Ectodermal cell (in vitro differentiated cells): ENCODE measurements around the gene HS3ST4.

Experiments used
- H3K27ac ChIP-seq: 2 replicates; pipeline ENCODE4 v1.7.0; 2013; ENCODE audit warnings: mild to moderate bottlenecking, low read depth, low read length; ENCODE audit not compliant: insufficient read depth, poor library complexity, severe bottlenecking
- H3K27me3 ChIP-seq: 2 replicates; pipeline ENCODE4 v1.7.0; 2013; ENCODE audit warnings: mild to moderate bottlenecking, low read length; ENCODE audit not compliant: insufficient read depth, control insufficient read depth, poor library complexity, severe bottlenecking
- H3K36me3 ChIP-seq: one replicate; pipeline ENCODE4 v1.7.0; 2013; ENCODE audit warnings: low read length; ENCODE audit not compliant: control insufficient read depth, insufficient read depth
- H3K4me1 ChIP-seq: one replicate; pipeline ENCODE4 v1.7.0; 2013; ENCODE audit warnings: low read length; ENCODE audit not compliant: control insufficient read depth, insufficient read depth
- H3K4me3 ChIP-seq: 2 replicates; pipeline ENCODE4 v1.7.0; 2013; ENCODE audit warnings: low read depth, low read length, control low read depth; ENCODE audit not compliant: insufficient read depth
- H3K9me3 ChIP-seq: 2 replicates; pipeline ENCODE4 v1.7.0; 2013; ENCODE audit warnings: mild to moderate bottlenecking, low read length, moderate library complexity; ENCODE audit not compliant: control insufficient read depth
- WGBS, 2 experiments: methylation state at CpG; one replicate each; pipeline ENCODE4 v1.1.7; 2013; ENCODE audit warnings: missing lambda C conversion rate in 2 of 2; 5-methylcytosine and 5-hydroxymethylcytosine counted together

HS3ST4 gene

DNA sequence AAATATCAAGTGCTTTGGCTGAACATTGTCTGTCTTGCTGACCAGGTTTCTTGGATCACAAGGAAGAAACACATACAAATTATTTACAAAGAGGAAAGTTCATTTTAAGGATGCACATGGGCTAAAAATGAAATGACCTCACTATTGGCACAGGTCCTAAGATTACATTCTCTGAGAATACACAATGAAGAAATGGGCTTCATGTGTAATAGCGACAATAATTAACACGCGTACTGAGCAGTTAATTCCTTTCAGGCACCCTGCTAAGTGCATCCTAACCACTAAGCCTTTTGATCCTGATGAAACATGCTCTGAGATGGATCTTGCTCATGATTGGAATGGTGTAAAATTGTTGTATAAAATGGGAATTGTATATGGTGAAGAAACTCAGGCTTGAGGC is 429.0 kb downstream of the HS3ST4 start:
- no peaks in the 10 kb centered on the region for H3K9me3 ChIP-seq
- H3K4me3 ChIP-seq: no peak overlapping the region
- WGBS, 2 experiments: 86 to 88% methylated on average over 3 of the region's 3 CpGs
- no peak overlapping the region for H3K27ac ChIP-seq
- no peaks in the 10 kb centered on the region for H3K27me3 ChIP-seq
- peaks cover 7% of the 10 kb centered on the region for H3K4me1 ChIP-seq
- no peaks in the 10 kb centered on the region for H3K36me3 ChIP-seq

DNA sequence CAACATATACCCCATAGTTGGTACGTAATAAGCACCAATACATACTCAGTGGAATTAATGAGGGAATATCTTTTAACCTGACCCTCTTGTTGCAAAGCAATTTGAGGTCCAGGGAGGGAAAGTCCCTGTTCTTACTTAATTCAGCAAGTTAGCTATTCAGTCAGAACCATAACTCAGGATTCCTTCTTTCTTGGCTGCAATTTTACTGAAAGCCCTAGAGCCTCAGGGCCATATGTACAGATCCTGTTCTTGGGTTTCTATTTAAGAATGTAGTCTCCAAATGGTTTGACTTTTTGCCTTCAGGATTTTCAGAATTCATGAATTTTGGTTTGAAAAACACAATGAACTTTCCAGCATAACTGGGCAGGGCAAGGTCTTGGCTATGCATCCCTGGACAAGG is 436.5 kb downstream of the HS3ST4 start:
- Histone ChIP-seq H3K27me3 (no peaks in the 10 kb centered on the region), H3K27ac (no peak overlapping the region), H3K36me3 (no peaks in the 10 kb centered on the region), H3K4me3 (no peak overlapping the region), H3K4me1 (peaks cover 19% of the 10 kb centered on the region), H3K9me3 (no peaks in the 10 kb centered on the region)
- 83 to 94% methylated on average over 1 of the region's 1 CpG for WGBS, 2 experiments

DNA sequence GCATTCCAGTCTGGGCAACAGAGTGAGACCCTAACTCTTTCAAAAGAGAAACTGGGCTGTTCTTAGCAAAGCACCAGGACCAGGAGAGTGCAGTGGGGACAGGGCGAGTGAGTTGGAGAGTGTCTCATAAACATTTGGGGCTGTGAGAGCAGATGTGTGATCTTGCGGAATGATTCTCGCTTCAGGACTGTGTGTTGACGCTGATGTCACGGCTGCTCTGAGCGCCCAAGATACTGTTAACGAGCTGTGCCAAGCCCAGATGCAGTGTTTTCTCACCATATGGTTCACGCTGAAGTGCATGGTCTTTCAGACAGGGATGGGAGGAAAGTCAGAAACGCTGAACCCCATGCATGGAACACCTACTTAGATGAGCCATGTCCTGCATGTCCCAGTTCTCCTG is 438.2 kb downstream of the HS3ST4 start:
- Histone ChIP-seq H3K36me3 (no peaks in the 10 kb centered on the region), H3K4me3 (no peak overlapping the region), H3K4me1 (peaks cover 26% of the 10 kb centered on the region), H3K9me3 (no peaks in the 10 kb centered on the region), H3K27ac (no peak overlapping the region), H3K27me3 (no peaks in the 10 kb centered on the region)
- 96 to 97% methylated on average over 9 of the region's 9 CpGs for WGBS, 2 experiments

DNA sequence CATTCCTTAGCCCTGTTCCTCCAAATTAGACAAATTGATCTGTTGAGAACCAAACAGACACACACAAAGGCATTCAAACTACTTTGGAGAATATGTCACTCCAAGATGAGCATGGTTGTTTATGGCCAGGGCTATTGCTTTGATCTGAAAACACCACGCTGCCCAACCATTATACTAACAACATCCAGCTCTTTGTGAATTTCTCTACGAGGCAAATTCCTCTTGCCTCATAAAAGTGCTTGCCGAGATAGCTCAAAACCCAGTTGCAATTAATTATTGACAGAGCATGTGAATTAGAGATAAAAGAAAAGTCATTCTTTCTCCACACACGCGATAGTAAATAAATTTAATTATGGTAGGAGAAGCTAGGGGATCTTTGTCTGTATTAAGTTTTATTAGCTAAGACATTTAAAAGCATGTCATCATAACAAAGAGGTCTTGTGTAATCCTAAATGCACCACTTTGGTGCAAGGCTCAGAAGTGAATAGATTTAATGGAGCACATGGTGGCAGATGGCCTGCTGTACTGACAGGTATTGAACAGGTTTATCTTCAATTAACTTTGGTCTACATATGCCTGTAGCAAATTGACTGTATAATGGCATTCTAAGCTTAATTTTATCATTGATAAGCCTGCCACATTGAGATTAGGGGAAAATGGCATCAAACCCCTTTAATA is 441.8 kb downstream of the HS3ST4 start:
- WGBS, 2 experiments: 25 to 54% methylated on average over 2 to 4 of the region's 5 CpGs
- Histone ChIP-seq H3K4me3 (no peak overlapping the region), H3K4me1 (peaks cover 26% of the 10 kb centered on the region), H3K27me3 (no peaks in the 10 kb centered on the region), H3K27ac (peak overlapping the region; percentile 6), H3K9me3 (no peaks in the 10 kb centered on the region), H3K36me3 (no peaks in the 10 kb centered on the region)

DNA sequence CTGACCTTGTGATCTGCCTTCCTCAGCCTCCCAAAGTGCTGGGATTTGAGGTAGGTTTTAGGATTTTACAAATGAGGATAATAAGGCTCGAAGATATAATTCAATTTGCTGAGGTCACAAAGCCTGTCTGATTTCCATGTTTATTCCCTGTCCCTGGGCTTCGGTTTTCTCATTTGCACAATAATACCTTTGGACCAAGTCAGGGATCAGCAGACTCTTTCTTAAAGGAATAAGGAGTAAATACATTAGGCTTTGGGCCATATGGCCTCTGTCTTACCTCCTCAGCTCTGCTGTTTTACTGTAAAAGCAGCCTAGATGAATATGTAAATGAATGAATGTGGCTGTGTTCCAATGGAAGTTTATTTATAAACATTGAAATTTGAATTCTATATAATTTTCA is 442.8 kb downstream of the HS3ST4 start:
- Histone ChIP-seq H3K27ac (no peak overlapping the region), H3K27me3 (no peaks in the 10 kb centered on the region), H3K36me3 (no peaks in the 10 kb centered on the region), H3K4me3 (no peak overlapping the region), H3K4me1 (peaks cover 26% of the 10 kb centered on the region), H3K9me3 (no peaks in the 10 kb centered on the region)
- 41 to 60% methylated on average over 2 of the region's 2 CpGs for WGBS, 2 experiments

DNA sequence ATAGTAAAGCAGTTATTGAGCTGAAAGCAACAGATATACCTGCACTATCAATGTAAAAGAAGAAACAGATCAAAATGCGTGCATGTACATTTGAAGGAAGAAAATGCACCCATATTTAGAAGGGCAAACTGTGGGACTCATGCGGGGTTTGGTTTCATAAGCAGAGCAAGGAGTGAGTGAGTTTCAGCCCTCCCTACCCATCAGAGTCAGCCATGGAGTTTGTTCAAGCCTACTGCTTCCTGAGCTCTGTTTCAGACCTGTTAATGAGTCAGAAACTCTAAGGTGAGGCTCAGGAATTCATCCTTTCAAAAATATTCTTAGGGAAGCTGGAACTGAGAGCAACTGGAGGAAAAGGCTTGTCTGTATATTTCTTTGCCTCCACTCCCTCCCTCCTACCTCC is 446.2 kb downstream of the HS3ST4 start:
- H3K4me3 ChIP-seq: no peak overlapping the region
- 94 to 97% methylated on average over 2 of the region's 2 CpGs for WGBS, 2 experiments

DNA sequence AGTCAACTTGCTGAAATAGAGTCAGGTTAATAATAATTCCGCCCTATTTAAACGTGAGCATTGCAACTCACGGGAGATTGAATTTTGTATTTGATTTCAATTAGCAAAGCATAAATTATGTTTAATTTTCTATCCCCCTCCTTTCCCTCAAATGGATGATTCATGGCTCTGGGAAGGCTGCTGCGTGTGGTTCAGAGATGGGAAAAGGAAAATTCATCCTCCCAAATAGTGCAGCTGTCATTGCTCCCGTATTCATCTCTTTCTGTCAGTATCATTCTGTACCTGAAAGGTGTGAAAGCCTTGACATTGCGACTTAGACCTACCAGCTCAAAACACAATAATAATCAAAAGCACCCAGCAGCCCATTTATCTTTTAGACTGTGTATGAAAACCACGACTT is 447.3 kb downstream of the HS3ST4 start:
- Histone ChIP-seq H3K27ac (no peak overlapping the region), H3K4me1 (peaks cover under 1% of the 10 kb centered on the region), H3K27me3 (no peaks in the 10 kb centered on the region), H3K4me3 (no peak overlapping the region), H3K36me3 (no peaks in the 10 kb centered on the region), H3K9me3 (no peaks in the 10 kb centered on the region)
- 92 to 96% methylated on average over 6 to 7 of the region's 7 CpGs for WGBS, 2 experiments

More for the DNA sequence above, 446.2 kb downstream of the HS3ST4 start:
- H3K9me3 ChIP-seq: no peaks in the 10 kb centered on the region
- H3K27me3 ChIP-seq: no peaks in the 10 kb centered on the region
- peaks cover 9% of the 10 kb centered on the region for H3K4me1 ChIP-seq
- H3K27ac ChIP-seq: no peak overlapping the region
- H3K36me3 ChIP-seq: no peaks in the 10 kb centered on the region

DNA sequence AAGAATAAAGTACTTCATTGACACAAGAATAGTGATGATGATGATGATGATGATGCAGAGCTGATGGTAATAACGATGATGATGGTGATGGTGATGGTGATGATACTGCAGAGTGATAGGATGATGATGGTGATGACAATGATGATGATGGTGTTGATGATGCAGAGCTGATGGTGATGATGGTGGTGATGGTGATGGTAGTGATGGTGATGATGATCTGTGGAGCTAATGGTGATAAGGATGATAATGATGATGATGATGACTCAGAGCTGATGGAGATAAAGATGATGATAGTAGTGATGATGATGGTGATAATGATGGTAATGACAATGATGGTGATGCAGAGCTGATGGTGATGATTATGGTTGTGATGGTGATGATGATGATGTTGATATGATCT is 448.1 kb downstream of the HS3ST4 start:
- WGBS, 2 experiments: 88 to 90% methylated on average over 1 of the region's 1 CpG
- no peak overlapping the region for H3K4me3 ChIP-seq

DNA sequence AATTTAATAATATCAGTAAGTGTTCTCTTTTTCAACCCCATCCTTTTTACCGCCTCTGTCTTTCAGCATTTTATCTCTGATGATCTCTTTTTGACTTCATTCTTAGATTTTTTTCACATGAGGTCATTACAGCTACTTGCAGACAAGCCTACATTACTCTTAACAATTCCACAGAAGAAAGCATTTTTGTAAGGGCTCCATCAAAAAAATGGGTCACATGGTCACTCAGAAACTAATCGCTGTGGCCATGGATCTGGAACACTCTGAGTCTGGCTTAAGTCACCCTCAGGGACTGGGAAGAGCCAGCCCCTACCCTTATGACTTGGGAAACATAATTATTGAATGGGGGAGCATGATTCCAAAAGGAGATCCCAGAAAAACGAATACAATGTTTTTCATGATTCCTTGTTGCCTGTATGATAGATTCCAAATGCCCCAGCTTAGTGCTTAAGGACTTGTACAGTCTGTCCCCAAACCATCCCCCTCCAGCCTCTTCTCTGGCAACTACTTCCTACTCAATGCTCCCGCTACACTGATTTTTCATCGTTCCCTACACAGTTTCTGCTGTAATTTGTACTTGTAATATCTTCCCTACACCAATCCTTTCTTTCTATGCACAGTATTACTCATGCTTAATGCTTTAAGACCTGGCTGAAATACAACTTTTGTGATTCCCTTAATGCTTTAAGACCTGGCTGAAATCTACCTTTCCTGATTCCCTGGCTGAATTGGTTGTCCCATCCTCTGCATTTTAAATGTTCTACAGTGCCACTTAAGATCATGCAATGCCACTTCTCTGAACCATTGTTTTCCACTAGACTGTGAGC is 457.8 kb downstream of the HS3ST4 start:
- H3K9me3 ChIP-seq: no peaks in the 10 kb centered on the region
- H3K4me1 ChIP-seq: peaks cover 8% of the 10 kb centered on the region
- H3K4me3 ChIP-seq: no peak overlapping the region
- no peaks in the 10 kb centered on the region for H3K27me3 ChIP-seq
- H3K27ac ChIP-seq: no peak overlapping the region
- no peaks in the 10 kb centered on the region for H3K36me3 ChIP-seq
- 88 to 95% methylated on average over 5 of the region's 5 CpGs for WGBS, 2 experiments

More for the DNA sequence above, 448.1 kb downstream of the HS3ST4 start:
- H3K36me3 ChIP-seq: no peaks in the 10 kb centered on the region
- no peaks in the 10 kb centered on the region for H3K9me3 ChIP-seq
- H3K4me1 ChIP-seq: no peaks in the 10 kb centered on the region
- H3K27me3 ChIP-seq: no peaks in the 10 kb centered on the region
- no peak overlapping the region for H3K27ac ChIP-seq

DNA sequence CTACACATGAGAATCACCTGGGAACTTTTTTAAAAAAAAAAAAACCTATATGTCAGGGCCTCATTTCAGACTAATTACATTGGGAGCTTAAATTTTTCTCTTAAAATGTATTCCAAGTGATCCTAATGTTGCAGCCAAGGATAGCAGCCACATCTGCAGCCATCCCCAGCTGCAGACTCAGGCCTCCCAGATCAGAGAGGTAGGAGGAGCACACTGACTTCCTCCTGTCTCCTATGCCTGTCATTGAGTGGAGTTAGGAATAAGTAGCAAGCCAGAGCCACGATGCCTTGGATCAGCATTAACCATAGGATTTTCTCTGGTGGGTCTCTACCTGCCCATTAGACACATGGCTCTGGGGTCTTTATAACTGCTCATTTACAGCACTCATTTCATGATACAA is 463.5 kb downstream of the HS3ST4 start:
- Histone ChIP-seq H3K4me3 (no peak overlapping the region), H3K27ac (no peak overlapping the region), H3K36me3 (no peaks in the 10 kb centered on the region), H3K9me3 (no peaks in the 10 kb centered on the region), H3K27me3 (no peaks in the 10 kb centered on the region), H3K4me1 (no peaks in the 10 kb centered on the region)
- 62 to 69% methylated on average over 1 of the region's 1 CpG for WGBS, 2 experiments
